Testis (tissue), 3 donors: Measurements from ENCODE around the gene MYLK. TPM values are rescaled to one million over a fixed set of nuclear protein-coding genes. Genes with fewer than 3 reads are reported as not detected.

Source experiments
- DNase-seq: peaks from one replicate; pipeline ENCODE4 v3.0.0-alpha.2; 2019
- H3K27ac ChIP-seq, 2 donors: fragments of 200-600 bp; sonication (generic); one replicate each; pipeline ENCODE4 v1.5.1; 2019
- H3K27me3 ChIP-seq: fragments of 200-600 bp; sonication (generic); one replicate; pipeline ENCODE4 v1.5.1; 2019
- H3K36me3 ChIP-seq: fragments of 200-600 bp; sonication (generic); one replicate; pipeline ENCODE4 v1.5.1; 2017; ENCODE audit warnings: low read depth; ENCODE audit errors: missing control alignments
- H3K4me1 ChIP-seq: fragments of 200-600 bp; sonication (generic); one replicate; pipeline ENCODE4 v1.5.1; 2019
- H3K4me3 ChIP-seq, 2 donors: fragments of 200-600 bp; sonication (generic); one replicate each; pipeline ENCODE4 v1.5.1; 2017 to 2019
- H3K9me3 ChIP-seq: fragments of 200-600 bp; sonication (generic); one replicate; pipeline ENCODE4 v1.5.1; 2017
- CTCF ChIP-seq, 3 experiments: fragments of 450-650 bp in 2 of 3; fragments of 200-600 bp in 1 of 3; sonication (generic) in 1 of 3; IDR thresholded peaks; one replicate each; pipeline ENCODE4 v1.5.1; 2016 to 2019; ENCODE audit warnings: antibody characterized with exemption in 3 of 3, mild to moderate bottlenecking in 2 of 3, moderate library complexity in 1 of 3
- POLR2A ChIP-seq: fragments of 450-650 bp; IDR thresholded peaks from one replicate; pipeline ENCODE4 v1.6.1; 2017; ENCODE audit warnings: antibody characterized with exemption, mild to moderate bottlenecking, moderate library complexity
- WGBS, 2 donors: methylation state at CpG; one replicate each; pipeline ENCODE4 v1.1.5; 2018; 5-methylcytosine and 5-hydroxymethylcytosine counted together
- intact Hi-C: fragments of 100-400 bp; cut with DNase I; formaldehyde crosslinking; loops from one replicate; pipeline ENCODE4 v1.15.1; 2023; ENCODE audit warnings: low total_unique reads
- polyA plus RNA-seq: library from polyadenylated mRNA; stranded (reverse); fragments of 350-450 nt; fragmentation: Illumina TruSeq; extraction: RNeasy Lipid Tissue Mini Kit (QIAGEN cat#74804); gene quantifications from one replicate; pipeline ENCODE4 v1.2.3, GENCODE V29; 2014; ENCODE audit warnings: low read depth, low replicate concordance; ENCODE audit not compliant: insufficient read depth
- total RNA-seq, 2 donors: library from RNA; depleted of rRNA; stranded (reverse); fragments of >200 nt; gene quantifications; one replicate each; pipeline ENCODE4 v1.2.3, GENCODE V29; 2016

The MYLK gene
- total and polyA plus RNA-seq, 3 donors from 2014 or later, result 130 to 168 (median 151) TPM

GRCh38 chr3:123651449-123652341, 232.4 kb downstream of the MYLK start:
- TF ChIP-seq CTCF (IDR thresholded peaks at IDR 0.05) (no peak), POLR2A (no peak)
- Histone ChIP-seq H3K9me3 (no peaks in the 10 kb centered on the region), H3K27me3 (no peaks in the 10 kb centered on the region), H3K4me1 (peaks cover 21% of the 10 kb centered on the region), H3K27ac (no peak overlapping the region), H3K4me3 (no peak overlapping the region), H3K36me3 (no peaks in the 10 kb centered on the region)
- intact Hi-C loops, result loop anchor here (5.0 to 10.0 kb wide), 3 partner anchors 51 to 903 kb away; no protein-coding TSS in a partner anchor
- DNase-seq, result no peak
- WGBS, 2 donors, result 81 to 84% methylated on average over 9 to 11 of the region's 11 CpGs

DNA sequence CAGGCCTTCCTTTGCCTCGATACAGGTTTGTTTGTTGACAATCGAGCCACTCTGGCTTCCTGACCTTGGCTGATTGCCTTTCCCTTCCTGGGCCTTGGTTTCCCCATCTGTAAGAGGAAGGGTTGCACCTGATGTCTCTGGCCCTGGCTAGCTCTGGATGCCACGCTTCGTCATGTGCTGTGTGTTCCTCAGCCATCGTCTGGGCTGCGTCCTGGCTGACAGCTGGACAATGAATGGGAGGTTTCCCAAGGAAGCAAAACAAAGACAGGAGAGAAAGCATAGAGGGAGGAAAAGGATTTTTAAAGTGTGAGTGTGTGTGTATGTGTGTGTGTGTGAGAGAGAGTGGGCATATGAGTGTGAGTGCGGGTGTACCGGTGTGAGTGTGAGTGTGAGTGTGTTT, 234.0 kb downstream of the MYLK start:
- no peak for TF ChIP-seq CTCF (IDR thresholded peaks at IDR 0.05)
- TF ChIP-seq POLR2A, result no peak
- 83 to 89% methylated on average over 8 of the region's 8 CpGs for WGBS, 2 donors
- Histone ChIP-seq H3K9me3 (no peaks in the 10 kb centered on the region), H3K36me3 (no peaks in the 10 kb centered on the region), H3K4me1 (peaks cover 21% of the 10 kb centered on the region), H3K27me3 (no peaks in the 10 kb centered on the region), H3K27ac (no peak overlapping the region), H3K4me3 (no peak overlapping the region)
- intact Hi-C loops, result loop anchor here (5.0 to 10.0 kb wide), 3 partner anchors 52 to 905 kb away; no protein-coding TSS in a partner anchor
- no peak for DNase-seq

GRCh38 chr3:123648696-123649405, 235.3 kb downstream of the MYLK start:
- Histone ChIP-seq H3K27ac (no peak overlapping the region), H3K4me1 (peaks cover 17% of the 10 kb centered on the region), H3K27me3 (no peaks in the 10 kb centered on the region), H3K4me3 (no peak overlapping the region), H3K9me3 (no peaks in the 10 kb centered on the region), H3K36me3 (no peaks in the 10 kb centered on the region)
- 79 to 83% methylated on average over 9 to 10 of the region's 10 CpGs for WGBS, 2 donors
- intact Hi-C loops, result no loop called here
- no peak for TF ChIP-seq POLR2A
- TF ChIP-seq CTCF (IDR thresholded peaks at IDR 0.05), result no peak
- DNase-seq, result no peak

GRCh38 chr3:123644358-123644757, 239.8 kb downstream of the MYLK start:
- H3K4me3 ChIP-seq, result no peak overlapping the region
- whole genome bisulfite sequencing, 2 donors, result 68 to 76% methylated on average over 2 of the region's 2 CpGs
- TF ChIP-seq CTCF (IDR thresholded peaks at IDR 0.05) (no peak), POLR2A (no peak)
- intact Hi-C loops, result no loop called here
- peaks cover 37% of the 10 kb centered on the region for H3K4me1 ChIP-seq
- no peak for DNase-seq
- H3K9me3 ChIP-seq, result no peaks in the 10 kb centered on the region
- H3K27ac ChIP-seq, result no peak overlapping the region
- H3K27me3 ChIP-seq, result no peaks in the 10 kb centered on the region
- no peaks in the 10 kb centered on the region for H3K36me3 ChIP-seq
